NCI-H2081 treated with DMSO at 0.1 percent for 48 hours (cell line): ENCODE results near the gene CLEC4M.
"Not testable (repeated sequence)": the region's sequence is repeated elsewhere in the genome, so short reads cannot be mapped to it uniquely, and the experiment has no call there.

Source experiments
- DNase-seq: peaks from one replicate; lab custom pipeline; 2025; lab: John Stamatoyannopoulos, UW

Gene CLEC4M

GRCh38 chr19:7740682-7741054 lies 22.4 kb upstream of the CLEC4M start:
- no peak for DNase-seq

- no peak for DNase-seq
These were observed 20.5 kb upstream of the CLEC4M start for GRCh38 chr19:7742575-7742974.

GRCh38 chr19:7742991-7743390 lies 20.1 kb upstream of the CLEC4M start:
- DNase-seq, result no peak

GRCh38 chr19:7743425-7743841 lies 19.6 kb upstream of the CLEC4M start:
- no peak for DNase-seq

GRCh38 chr19:7744199-7744786 lies 18.8 kb upstream of the CLEC4M start:
- DNase-seq, result no peak

GRCh38 chr19:7744871-7745650 lies 18.0 kb upstream of the CLEC4M start:
- no peak for DNase-seq

- DNase-seq, result not testable (repeated sequence)
These were observed 16.7 kb upstream of the CLEC4M start for GRCh38 chr19:7746306-7746705.

GRCh38 chr19:7746903-7747884 lies 15.8 kb upstream of the CLEC4M start, which contains the start of gene CD209:
Gene CD209, minus strand, starts transcription at chr19:7747534. Its CDS starts 23 bp downstream, at chr19:7747511.
- DNase-seq, result no peak

- no peak for DNase-seq
These were observed 14.9 kb upstream of the CLEC4M start for GRCh38 chr19:7748171-7748570.

- DNase-seq, result no peak
These were observed 14.3 kb upstream of the CLEC4M start for GRCh38 chr19:7748756-7749155.

- no peak for DNase-seq
These were observed 11.8 kb upstream of the CLEC4M start for GRCh38 chr19:7751157-7751783.

GRCh38 chr19:7756258-7756657 lies 6.8 kb upstream of the CLEC4M start:
- no peak for DNase-seq

- no peak for DNase-seq
These were observed 5.7 kb upstream of the CLEC4M start for GRCh38 chr19:7757358-7757757.

- no peak for DNase-seq
These were observed 3.9 kb upstream of the CLEC4M start for GRCh38 chr19:7759156-7759555.

- DNase-seq, result no peak
These were observed 653 bp downstream of the CLEC4M start for GRCh38 chr19:7763696-7764095.

GRCh38 chr19:7764157-7764556 lies 1.1 kb downstream of the CLEC4M start:
- DNase-seq, result not testable (repeated sequence)

GRCh38 chr19:7765043-7765442 lies 2.0 kb downstream of the CLEC4M start:
- DNase-seq, result not testable (repeated sequence)

GRCh38 chr19:7766535-7766934 lies 3.5 kb downstream of the CLEC4M start:
- no peak for DNase-seq

GRCh38 chr19:7767487-7767886 lies 4.4 kb downstream of the CLEC4M start:
- no peak for DNase-seq

GRCh38 chr19:7769171-7769570 lies 6.1 kb downstream of the CLEC4M start:
- DNase-seq, result no peak

GRCh38 chr19:7771072-7771471 lies 8.0 kb downstream of the CLEC4M start:
- DNase-seq, result no peak

GRCh38 chr19:7772752-7773291 lies 9.8 kb downstream of the CLEC4M start:
- no peak for DNase-seq
